GM12878 (cell line): ENCODE results near the gene NDUFAF5. TPM values are rescaled to one million over a fixed set of nuclear protein-coding genes. Genes with fewer than 3 reads are reported as not detected.

Experiments
- BACH1 ChIP-seq: fragments of 450-650 bp; IDR thresholded peaks from 2 replicates; pipeline ENCODE4 v1.6.1; 2017; ENCODE audit warnings: mild to moderate bottlenecking, borderline replicate concordance
- CEBPB ChIP-seq, 2 experiments: fragments of 150-350 bp in 1 of 2; IDR thresholded peaks; 2 replicates each; pipeline ENCODE4 v1.6.1; 2012 to 2014; ENCODE audit warnings: low read depth in 2 of 2, low read length in 2 of 2, borderline replicate concordance in 1 of 2, inconsistent platforms in 1 of 2
- CHD2 ChIP-seq: IDR thresholded peaks from 2 replicates; pipeline ENCODE4 v1.6.1; 2011; ENCODE audit warnings: low read depth, low read length, improper control_type of control experiment, borderline replicate concordance
- EED ChIP-seq: sonication (generic); IDR thresholded peaks from 2 replicates; pipeline ENCODE4 v1.6.1; 2016; ENCODE audit warnings: antibody characterized with exemption, low read depth
- EP300 ChIP-seq, 2 experiments: fragments of 150-350 bp in 1 of 2; IDR thresholded peaks; 2 replicates each; pipeline ENCODE4 v1.6.1; 2011 to 2012; ENCODE audit warnings: low read depth in 2 of 2, low read length in 2 of 2, borderline replicate concordance in 1 of 2, improper control_type of control experiment in 1 of 2, inconsistent platforms in 1 of 2; ENCODE audit not compliant: control insufficient read depth in 1 of 2
- ETV6 ChIP-seq, 2 experiments: fragments of 450-650 bp in 1 of 2; IDR thresholded peaks in 1 of 2; conservative IDR thresholded peaks in 1 of 2; 2 replicates each; pipeline ENCODE4 v1.6.1; 2014; ENCODE audit warnings: antibody characterized with exemption in 1 of 2, borderline replicate concordance in 1 of 2, low read depth in 1 of 2, mild to moderate bottlenecking in 1 of 2, moderate library complexity in 1 of 2
- GABPA ChIP-seq: IDR thresholded peaks from 2 replicates; pipeline ENCODE4 v1.6.1; 2014; ENCODE audit warnings: antibody characterized with exemption, low read depth, mild to moderate bottlenecking, inconsistent platforms
- KDM1A ChIP-seq: fragments of 200-600 bp; sonication (generic); IDR thresholded peaks from 2 replicates; pipeline ENCODE4 v1.6.1; 2016; ENCODE audit warnings: borderline replicate concordance
- NBN ChIP-seq: fragments of 450-650 bp; IDR thresholded peaks from 2 replicates; pipeline ENCODE4 v1.6.1; 2016
- SMARCA5 ChIP-seq: fragments of 450-650 bp; IDR thresholded peaks from 2 replicates; pipeline ENCODE4 v1.6.1; 2017; ENCODE audit warnings: mild to moderate bottlenecking
- STAT3 ChIP-seq: IDR thresholded peaks from 2 replicates; pipeline ENCODE4 v1.6.1; 2011; ENCODE audit warnings: low read depth, low read length, improper control_type of control experiment
- TAF1 ChIP-seq: IDR thresholded peaks from 2 replicates; pipeline ENCODE4 v1.6.1; 2011; ENCODE audit warnings: mild to moderate bottlenecking, low read depth, low read length, borderline replicate concordance
- TBL1XR1 ChIP-seq: IDR thresholded peaks from 2 replicates; pipeline ENCODE4 v1.6.1; 2012; ENCODE audit warnings: low read depth, low read length, improper control_type of control experiment
- ZBED1 ChIP-seq: IDR thresholded peaks from 2 replicates; pipeline ENCODE4 v1.6.1; 2016; ENCODE audit warnings: borderline replicate concordance
- polyA plus RNA-seq, 11 experiments: library from polyadenylated mRNA; depleted of rRNA in 4 of 11; unstranded in 6 of 11; stranded (reverse) in 5 of 11; fragments of >200 nt; fragmentation: Nextera tagmentation in 4 of 11; fragmentation: Illumina TruSeq in 1 of 11; extraction: Ambion mirVana in 4 of 11; extraction: Trizol in 1 of 11; gene quantifications; 1 replicate in 1 of 11; 2 replicates in 10 of 11; pipeline versions ENCODE4 v1.2.1 to v1.2.3, GENCODE V29; 2011 to 2016; ENCODE audit warnings: inconsistent platforms in 2 of 11, missing spikeins in 2 of 11, low read depth in 1 of 11
- total RNA-seq, 4 experiments: library from RNA; depleted of rRNA in 3 of 4; stranded (reverse); fragments of >200 nt in 3 of 4; fragmentation: Illumina TruSeq in 1 of 4; extraction: Trizol in 1 of 4; gene quantifications; 2 replicates each; pipeline versions ENCODE4 v1.2.1 to v1.2.3, GENCODE V29; 2013 to 2021
- TF ChIP-seq, protein P1 (sequence below): IDR thresholded peaks from 2 replicates; pipeline ENCODE4 v1.6.1; 2012; ENCODE audit warnings: improper control_type of control experiment, low read depth, low read length; ENCODE audit not compliant: insufficient replicate concordance
- TF ChIP-seq, protein P2 (sequence below): fragments of 450-650 bp; IDR thresholded peaks from 2 replicates; pipeline ENCODE4 v1.6.1; 2017; ENCODE audit warnings: mild to moderate bottlenecking, moderate library complexity
- TF ChIP-seq, protein P3 (sequence below): fragments of 450-650 bp; IDR thresholded peaks from 2 replicates; pipeline ENCODE4 v1.6.1; 2017; ENCODE audit warnings: borderline replicate concordance
- TF ChIP-seq, protein P4 (sequence below): IDR thresholded peaks from 2 replicates; pipeline ENCODE4 v1.6.1; 2012; ENCODE audit warnings: low read depth, low read length, improper control_type of control experiment

The NDUFAF5 gene
- total and polyA plus RNA-seq, 10 of the 15 experiments (the other 5 are each of a cell fraction or from before 2014, with no cell fraction given), result 15.6 to 36.9 (median 28.0) TPM

DNA sequence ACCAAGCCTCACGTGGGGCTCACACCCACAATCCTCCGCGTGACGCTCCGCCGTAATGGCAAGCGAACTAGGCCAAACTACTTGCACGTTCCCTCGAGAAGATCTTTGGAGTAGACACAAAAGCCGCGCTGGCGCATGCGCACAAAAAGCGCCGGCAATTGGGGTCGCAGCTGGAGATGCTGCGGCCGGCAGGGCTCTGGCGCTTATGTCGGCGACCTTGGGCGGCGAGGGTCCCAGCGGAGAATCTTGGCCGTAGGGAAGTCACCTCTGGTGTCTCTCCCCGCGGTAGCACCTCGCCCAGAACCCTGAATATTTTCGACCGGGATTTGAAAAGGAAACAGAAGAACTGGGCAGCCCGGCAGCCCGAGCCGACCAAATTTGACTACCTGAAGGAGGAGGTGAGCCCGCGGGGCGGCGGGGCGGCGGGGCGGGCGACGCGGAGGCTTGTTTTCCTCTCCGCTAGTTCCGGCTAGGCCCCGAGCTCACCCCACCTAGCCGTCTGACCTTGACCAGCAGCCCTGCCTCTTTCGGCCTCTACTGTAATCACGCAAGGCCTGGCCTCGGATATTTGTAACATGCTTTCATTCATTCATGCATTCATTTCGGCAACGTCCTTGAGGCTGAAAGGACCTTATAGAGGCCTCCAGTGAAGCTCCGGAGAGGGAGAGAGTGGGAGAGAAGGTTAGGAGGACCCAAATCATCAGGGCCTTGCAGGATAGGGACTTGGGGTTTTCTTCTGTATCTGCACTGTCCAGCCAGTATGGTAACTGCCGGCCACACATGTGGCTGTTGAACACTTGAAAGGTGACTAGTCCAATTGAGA is at the start of gene NDUFAF5, which contains the start of gene ESF1 (continued):
- TF ChIP-seq, protein P1, sequence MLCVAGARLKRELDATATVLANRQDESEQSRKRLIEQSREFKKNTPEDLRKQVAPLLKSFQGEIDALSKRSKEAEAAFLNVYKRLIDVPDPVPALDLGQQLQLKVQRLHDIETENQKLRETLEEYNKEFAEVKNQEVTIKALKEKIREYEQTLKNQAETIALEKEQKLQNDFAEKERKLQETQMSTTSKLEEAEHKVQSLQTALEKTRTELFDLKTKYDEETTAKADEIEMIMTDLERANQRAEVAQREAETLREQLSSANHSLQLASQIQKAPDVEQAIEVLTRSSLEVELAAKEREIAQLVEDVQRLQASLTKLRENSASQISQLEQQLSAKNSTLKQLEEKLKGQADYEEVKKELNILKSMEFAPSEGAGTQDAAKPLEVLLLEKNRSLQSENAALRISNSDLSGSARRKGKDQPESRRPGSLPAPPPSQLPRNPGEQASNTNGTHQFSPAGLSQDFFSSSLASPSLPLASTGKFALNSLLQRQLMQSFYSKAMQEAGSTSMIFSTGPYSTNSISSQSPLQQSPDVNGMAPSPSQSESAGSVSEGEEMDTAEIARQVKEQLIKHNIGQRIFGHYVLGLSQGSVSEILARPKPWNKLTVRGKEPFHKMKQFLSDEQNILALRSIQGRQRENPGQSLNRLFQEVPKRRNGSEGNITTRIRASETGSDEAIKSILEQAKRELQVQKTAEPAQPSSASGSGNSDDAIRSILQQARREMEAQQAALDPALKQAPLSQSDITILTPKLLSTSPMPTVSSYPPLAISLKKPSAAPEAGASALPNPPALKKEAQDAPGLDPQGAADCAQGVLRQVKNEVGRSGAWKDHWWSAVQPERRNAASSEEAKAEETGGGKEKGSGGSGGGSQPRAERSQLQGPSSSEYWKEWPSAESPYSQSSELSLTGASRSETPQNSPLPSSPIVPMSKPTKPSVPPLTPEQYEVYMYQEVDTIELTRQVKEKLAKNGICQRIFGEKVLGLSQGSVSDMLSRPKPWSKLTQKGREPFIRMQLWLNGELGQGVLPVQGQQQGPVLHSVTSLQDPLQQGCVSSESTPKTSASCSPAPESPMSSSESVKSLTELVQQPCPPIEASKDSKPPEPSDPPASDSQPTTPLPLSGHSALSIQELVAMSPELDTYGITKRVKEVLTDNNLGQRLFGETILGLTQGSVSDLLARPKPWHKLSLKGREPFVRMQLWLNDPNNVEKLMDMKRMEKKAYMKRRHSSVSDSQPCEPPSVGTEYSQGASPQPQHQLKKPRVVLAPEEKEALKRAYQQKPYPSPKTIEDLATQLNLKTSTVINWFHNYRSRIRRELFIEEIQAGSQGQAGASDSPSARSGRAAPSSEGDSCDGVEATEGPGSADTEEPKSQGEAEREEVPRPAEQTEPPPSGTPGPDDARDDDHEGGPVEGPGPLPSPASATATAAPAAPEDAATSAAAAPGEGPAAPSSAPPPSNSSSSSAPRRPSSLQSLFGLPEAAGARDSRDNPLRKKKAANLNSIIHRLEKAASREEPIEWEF, result no peak
- TF ChIP-seq CHD2 (peak; percentile 87), NBN (peak; percentile 94; the same call in 1 of the 2 replicates), EED (no peak), ZBED1 (no peak), TAF1 (peak; percentile 90), CEBPB (IDR thresholded peaks at IDR 0.05; ENCODE audit: borderline replicate concordance in 1 of 2, low read depth in 2 of 2, low read length in 2 of 2) (no peak), TBL1XR1 (peak; percentile 50; the same call in 1 of the 2 replicates), KDM1A (no peak), EP300 (IDR thresholded peaks at IDR 0.05; ENCODE audit: borderline replicate concordance in 1 of 2, control insufficient read depth in 1 of 2, low read depth in 2 of 2, low read length in 2 of 2) (no peak), SMARCA5 (peak; percentile 75; the same call in 1 of the 2 replicates), ETV6 (conservative IDR thresholded peaks at IDR 0.05 in 1 of 2, IDR thresholded peaks at IDR 0.05 in 1 of 2; ENCODE audit: borderline replicate concordance in 1 of 2, low read depth in 1 of 2) (0 out of 4 replicates have a peak, but pooled peaks of 1 of the 2 experiments have one; percentile 19), STAT3 (no peak), GABPA (no peak), BACH1 (0 out of 2 replicates have a peak, but pooled peaks have one; percentile 62)
- TF ChIP-seq, protein P2, sequence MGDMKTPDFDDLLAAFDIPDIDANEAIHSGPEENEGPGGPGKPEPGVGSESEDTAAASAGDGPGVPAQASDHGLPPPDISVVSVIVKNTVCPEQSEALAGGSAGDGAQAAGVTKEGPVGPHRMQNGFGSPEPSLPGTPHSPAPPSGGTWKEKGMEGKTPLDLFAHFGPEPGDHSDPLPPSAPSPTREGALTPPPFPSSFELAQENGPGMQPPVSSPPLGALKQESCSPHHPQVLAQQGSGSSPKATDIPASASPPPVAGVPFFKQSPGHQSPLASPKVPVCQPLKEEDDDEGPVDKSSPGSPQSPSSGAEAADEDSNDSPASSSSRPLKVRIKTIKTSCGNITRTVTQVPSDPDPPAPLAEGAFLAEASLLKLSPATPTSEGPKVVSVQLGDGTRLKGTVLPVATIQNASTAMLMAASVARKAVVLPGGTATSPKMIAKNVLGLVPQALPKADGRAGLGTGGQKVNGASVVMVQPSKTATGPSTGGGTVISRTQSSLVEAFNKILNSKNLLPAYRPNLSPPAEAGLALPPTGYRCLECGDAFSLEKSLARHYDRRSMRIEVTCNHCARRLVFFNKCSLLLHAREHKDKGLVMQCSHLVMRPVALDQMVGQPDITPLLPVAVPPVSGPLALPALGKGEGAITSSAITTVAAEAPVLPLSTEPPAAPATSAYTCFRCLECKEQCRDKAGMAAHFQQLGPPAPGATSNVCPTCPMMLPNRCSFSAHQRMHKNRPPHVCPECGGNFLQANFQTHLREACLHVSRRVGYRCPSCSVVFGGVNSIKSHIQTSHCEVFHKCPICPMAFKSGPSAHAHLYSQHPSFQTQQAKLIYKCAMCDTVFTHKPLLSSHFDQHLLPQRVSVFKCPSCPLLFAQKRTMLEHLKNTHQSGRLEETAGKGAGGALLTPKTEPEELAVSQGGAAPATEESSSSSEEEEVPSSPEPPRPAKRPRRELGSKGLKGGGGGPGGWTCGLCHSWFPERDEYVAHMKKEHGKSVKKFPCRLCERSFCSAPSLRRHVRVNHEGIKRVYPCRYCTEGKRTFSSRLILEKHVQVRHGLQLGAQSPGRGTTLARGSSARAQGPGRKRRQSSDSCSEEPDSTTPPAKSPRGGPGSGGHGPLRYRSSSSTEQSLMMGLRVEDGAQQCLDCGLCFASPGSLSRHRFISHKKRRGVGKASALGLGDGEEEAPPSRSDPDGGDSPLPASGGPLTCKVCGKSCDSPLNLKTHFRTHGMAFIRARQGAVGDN, result peak; percentile 95
- TF ChIP-seq, protein P3, sequence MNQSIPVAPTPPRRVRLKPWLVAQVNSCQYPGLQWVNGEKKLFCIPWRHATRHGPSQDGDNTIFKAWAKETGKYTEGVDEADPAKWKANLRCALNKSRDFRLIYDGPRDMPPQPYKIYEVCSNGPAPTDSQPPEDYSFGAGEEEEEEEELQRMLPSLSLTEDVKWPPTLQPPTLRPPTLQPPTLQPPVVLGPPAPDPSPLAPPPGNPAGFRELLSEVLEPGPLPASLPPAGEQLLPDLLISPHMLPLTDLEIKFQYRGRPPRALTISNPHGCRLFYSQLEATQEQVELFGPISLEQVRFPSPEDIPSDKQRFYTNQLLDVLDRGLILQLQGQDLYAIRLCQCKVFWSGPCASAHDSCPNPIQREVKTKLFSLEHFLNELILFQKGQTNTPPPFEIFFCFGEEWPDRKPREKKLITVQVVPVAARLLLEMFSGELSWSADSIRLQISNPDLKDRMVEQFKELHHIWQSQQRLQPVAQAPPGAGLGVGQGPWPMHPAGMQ, result no peak
- TF ChIP-seq, protein P4, sequence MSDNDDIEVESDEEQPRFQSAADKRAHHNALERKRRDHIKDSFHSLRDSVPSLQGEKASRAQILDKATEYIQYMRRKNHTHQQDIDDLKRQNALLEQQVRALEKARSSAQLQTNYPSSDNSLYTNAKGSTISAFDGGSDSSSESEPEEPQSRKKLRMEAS, result peak; percentile 99
